WERI-Rb-1 (cell line): ENCODE results near the gene CDH2.

Experiments
- DNase-seq: peaks from one replicate; pipeline ENCODE4 v3.0.0-alpha.2; 2020
- H3K27ac ChIP-seq: fragments of 250-450 bp; sonication (Bioruptor Pico); 2 replicates; pipeline ENCODE4 v1.5.1; 2020; ENCODE audit warnings: mild to moderate bottlenecking, moderate library complexity
- H3K27me3 ChIP-seq: fragments of 250-450 bp; sonication (Bioruptor Pico); 2 replicates; pipeline ENCODE4 v1.5.1; 2021; ENCODE audit warnings: mild to moderate bottlenecking, low read depth, moderate library complexity; ENCODE audit not compliant: insufficient read depth, severe bottlenecking
- H3K36me3 ChIP-seq: fragments of 250-450 bp; sonication (Bioruptor Pico); 2 replicates; pipeline ENCODE4 v1.5.1; 2020; ENCODE audit warnings: mild to moderate bottlenecking, moderate library complexity
- H3K4me3 ChIP-seq: 2 replicates; pipeline ENCODE4 v1.5.1; 2011; ENCODE audit warnings: low read depth, mild to moderate bottlenecking, control low read depth, low read length
- H3K9me3 ChIP-seq: fragments of 250-450 bp; sonication (Bioruptor Pico); 2 replicates; pipeline ENCODE4 v1.5.1; 2021; ENCODE audit warnings: mild to moderate bottlenecking, moderate library complexity; ENCODE audit not compliant: severe bottlenecking
- CTCF ChIP-seq: IDR thresholded peaks from 2 replicates; pipeline ENCODE4 v1.5.1; 2011; ENCODE audit warnings: low read depth, mild to moderate bottlenecking, control low read depth, inconsistent platforms, low read length

The CDH2 gene

DNA sequence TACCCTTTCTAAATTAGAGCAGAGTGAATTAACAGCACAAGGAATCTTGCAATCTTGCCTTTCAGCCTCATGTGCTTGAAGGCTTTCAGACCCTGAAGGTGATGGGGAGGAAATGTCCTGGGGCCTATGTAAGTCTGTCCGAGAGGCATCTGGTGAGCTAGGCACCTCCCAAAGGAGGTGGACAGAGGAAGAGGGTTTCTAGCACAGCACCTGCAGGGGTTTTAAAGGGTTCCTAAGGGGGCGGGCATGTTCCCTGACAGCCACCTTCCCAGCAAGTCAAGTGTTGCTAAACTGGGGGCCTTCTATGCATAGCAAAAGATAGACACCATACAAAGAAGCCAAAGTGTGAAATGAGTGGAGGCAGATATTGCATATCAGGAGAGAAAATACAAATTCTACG, 88.5 kb downstream of the CDH2 start:
- no peak overlapping the region for H3K4me3 ChIP-seq
- H3K27ac ChIP-seq, result no peak overlapping the region
- no peak for DNase-seq

DNA sequence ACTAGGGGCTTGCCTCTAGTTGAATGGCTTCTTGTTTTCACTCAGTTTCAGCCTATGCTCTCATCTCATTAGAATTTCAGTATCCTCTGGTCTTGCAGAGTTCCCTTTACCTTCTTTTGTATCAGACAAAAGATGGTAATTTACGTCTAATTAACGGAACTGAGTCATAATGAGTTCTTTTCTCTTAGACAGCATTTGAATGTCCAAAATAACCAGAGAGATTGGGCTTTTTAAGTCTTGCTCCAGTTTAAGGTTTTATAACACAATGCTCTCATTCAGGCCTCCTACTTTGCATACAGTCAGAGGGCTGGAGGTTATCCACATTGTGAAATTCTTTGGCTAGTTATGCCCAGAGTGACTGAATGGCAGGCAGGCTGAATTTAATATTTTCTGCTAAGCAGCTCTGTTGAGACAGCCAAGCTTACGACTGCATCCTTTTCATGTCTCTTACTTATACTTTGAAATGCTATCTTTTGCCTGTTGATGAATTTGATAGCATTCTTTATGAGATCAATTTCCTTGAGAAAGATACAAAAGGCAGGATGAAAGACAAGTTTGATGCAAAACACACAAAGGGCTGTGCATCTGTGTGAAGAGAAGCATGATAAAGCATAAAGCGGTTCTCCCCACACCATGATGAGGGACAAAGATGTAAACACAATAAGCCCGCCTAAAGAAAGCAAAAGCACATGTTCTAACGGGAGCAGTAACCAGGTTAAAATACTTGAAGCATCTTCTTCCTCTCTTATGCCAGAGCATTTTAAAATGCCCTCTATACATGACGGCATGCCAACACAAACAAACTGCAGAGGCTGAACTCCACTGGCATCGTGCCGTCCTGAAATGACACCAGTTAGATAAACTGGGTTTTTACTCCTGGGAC, 90.0 kb downstream of the CDH2 start:
- no peak overlapping the region for H3K27ac ChIP-seq
- TF ChIP-seq CTCF, result no peak
- H3K36me3 ChIP-seq, result no peaks in the 10 kb centered on the region; the same call in 1 of the 2 replicates
- H3K4me3 ChIP-seq, result no peak overlapping the region
- no peaks in the 10 kb centered on the region for H3K9me3 ChIP-seq
- H3K27me3 ChIP-seq, result no peaks in the 10 kb centered on the region
- DNase-seq, result no peak

More for the DNA sequence above, 88.5 kb downstream of the CDH2 start:
- H3K9me3 ChIP-seq, result no peaks in the 10 kb centered on the region
- no peaks in the 10 kb centered on the region for H3K27me3 ChIP-seq
- no peak for TF ChIP-seq CTCF
- H3K36me3 ChIP-seq, result no peaks in the 10 kb centered on the region; the same call in 1 of the 2 replicates

DNA sequence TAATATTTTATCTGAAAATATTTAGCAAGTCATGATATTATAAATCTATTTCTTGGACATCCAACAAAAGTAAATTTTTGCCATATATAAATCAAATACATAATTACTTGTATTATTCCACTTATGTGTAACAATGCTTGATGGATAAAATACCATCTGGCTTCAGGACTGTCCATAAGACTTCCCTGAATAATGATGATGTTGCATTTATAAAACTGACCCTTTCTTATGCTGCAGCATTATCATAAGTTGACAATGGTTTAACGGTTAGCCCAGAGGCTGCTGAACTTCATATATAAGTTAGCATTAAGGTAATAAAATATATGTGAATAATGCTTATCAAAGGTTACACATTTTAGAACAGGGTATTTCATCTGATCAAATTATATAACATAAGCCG, 95.4 kb downstream of the CDH2 start:
- Histone ChIP-seq H3K36me3 (no peaks in the 10 kb centered on the region), H3K27ac (no peak overlapping the region), H3K4me3 (no peak overlapping the region), H3K9me3 (no peaks in the 10 kb centered on the region), H3K27me3 (no peaks in the 10 kb centered on the region)
- no peak for DNase-seq
- TF ChIP-seq CTCF, result no peak

DNA sequence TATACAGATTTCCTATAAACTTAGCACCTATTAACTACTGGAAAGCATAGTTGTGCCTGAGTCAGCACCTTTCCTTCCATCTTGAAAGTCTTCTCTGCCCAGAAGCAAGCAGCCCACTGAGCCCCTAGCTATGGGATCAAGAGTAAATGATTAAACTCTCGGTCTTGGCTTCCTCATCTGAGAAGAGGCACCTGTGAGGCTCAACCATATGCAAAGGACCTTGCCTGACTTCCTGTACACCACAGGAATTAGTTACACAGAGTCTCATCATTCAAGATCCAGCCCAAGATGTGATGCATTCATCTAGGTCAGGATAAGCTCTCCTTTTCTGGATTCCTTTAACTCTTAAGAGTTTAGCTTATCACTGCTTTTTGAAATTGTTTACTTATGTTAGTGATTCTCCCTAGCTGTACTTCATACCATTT, 96.0 kb downstream of the CDH2 start:
- no peak for DNase-seq
- no peak for TF ChIP-seq CTCF
- Histone ChIP-seq H3K27me3 (no peaks in the 10 kb centered on the region), H3K27ac (no peak overlapping the region), H3K9me3 (no peaks in the 10 kb centered on the region), H3K4me3 (no peak overlapping the region), H3K36me3 (no peaks in the 10 kb centered on the region)

DNA sequence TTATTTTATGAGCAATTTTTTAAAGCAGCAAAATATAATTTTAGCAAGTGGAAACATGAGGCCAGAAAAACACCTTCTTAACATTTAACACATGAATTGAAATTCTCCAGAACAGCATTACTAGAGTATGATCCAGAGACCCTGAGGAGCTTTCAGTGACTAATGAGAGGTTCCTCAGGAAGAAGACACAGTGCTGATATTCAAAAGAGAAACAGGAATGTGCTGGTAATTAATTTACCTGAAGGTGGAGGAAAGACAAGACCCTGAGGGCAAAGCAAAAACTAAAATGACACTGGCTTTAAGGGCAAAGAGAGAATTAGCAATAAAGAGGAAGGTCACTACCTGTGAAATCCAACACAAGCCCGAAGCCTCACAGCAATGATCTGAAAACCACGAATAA, 97.0 kb downstream of the CDH2 start:
- Histone ChIP-seq H3K36me3 (no peaks in the 10 kb centered on the region), H3K4me3 (no peak overlapping the region), H3K27me3 (no peaks in the 10 kb centered on the region), H3K9me3 (no peaks in the 10 kb centered on the region), H3K27ac (no peak overlapping the region)
- no peak for DNase-seq
- no peak for TF ChIP-seq CTCF
